H1 (cell line): Measurements from ENCODE around the gene TMEM255B. TPM values are rescaled to one million over a fixed set of nuclear protein-coding genes. Genes with fewer than 3 reads are reported as not detected.

ENCODE experiments used
- CTCF ChIA-PET: fragments of 300-600 bp; sonication (Branson Sonifier 250); formaldehyde crosslinking; loops from one replicate; lab custom pipeline; 2021; ENCODE audit not compliant: partially characterized antibody; lab: Charles Lee
- POLR2A ChIA-PET: fragments of 300-600 bp; sonication (Branson Sonifier 250); formaldehyde crosslinking; loops from one replicate; lab custom pipeline; 2021; ENCODE audit warnings: inconsistent platforms; ENCODE audit not compliant: partially characterized antibody; lab: Charles Lee
- DNase-seq, 2 experiments: peaks; one replicate each; pipeline versions ENCODE4 v3.0.0 to v3.0.0-alpha.2; 2010 to 2022; ENCODE audit warnings: low spot score in 2 of 2, low read depth in 1 of 2, mixed read lengths in 1 of 2
- FAIRE-seq: peaks from 2 replicates; lab custom pipeline; 2011; peaks lifted over from hg19 to GRCh38; lab: Jason Lieb, UNC
- H2AFZ ChIP-seq: 2 replicates; pipeline ENCODE4 v1.8.1; 2012; ENCODE audit warnings: low read length, inconsistent platforms
- H2AK5ac ChIP-seq: 2 replicates; pipeline ENCODE4 v1.6.1; 2013; ENCODE audit warnings: low read depth, low read length
- H2BK120ac ChIP-seq: replicated peaks from 2 replicates; pipeline ENCODE3; 2013; ENCODE audit warnings: low read depth, low read length, inconsistent platforms
- H2BK12ac ChIP-seq: 2 replicates; pipeline ENCODE4 v1.6.1; 2013; ENCODE audit warnings: low read depth, low read length
- H2BK15ac ChIP-seq: 2 replicates; pipeline ENCODE4 v1.6.1; 2013; ENCODE audit warnings: low read length
- H2BK20ac ChIP-seq: 2 replicates; pipeline ENCODE4 v1.6.1; 2013; ENCODE audit warnings: low read length
- H2BK5ac ChIP-seq: 2 replicates; pipeline ENCODE4 v1.6.1; 2013; ENCODE audit warnings: low read depth, low read length
- H3K14ac ChIP-seq: 2 replicates; pipeline ENCODE4 v1.6.1; 2013; ENCODE audit warnings: inconsistent platforms; ENCODE audit not compliant: insufficient read length
- H3K18ac ChIP-seq: 2 replicates; pipeline ENCODE4 v1.6.1; 2013; ENCODE audit warnings: low read length; ENCODE audit errors: extremely low read depth
- H3K23ac ChIP-seq: 2 replicates; pipeline ENCODE4 v1.6.1; 2013; ENCODE audit warnings: inconsistent platforms; ENCODE audit not compliant: insufficient read length
- H3K23me2 ChIP-seq: 2 replicates; pipeline ENCODE4 v1.6.1; 2013; ENCODE audit warnings: low read depth, low read length
- H3K27ac ChIP-seq: 2 replicates; pipeline ENCODE4 v1.6.1; 2011; ENCODE audit warnings: low read depth, low read length, inconsistent platforms
- H3K27me3 ChIP-seq, 4 experiments: replicated peaks in 1 of 4; 1 replicate in 1 of 4; 2 replicates in 3 of 4; pipeline versions ENCODE4 v1.6.1 to v1.8.1; 2011 to 2013; ENCODE audit warnings: low read length in 3 of 4, mild to moderate bottlenecking in 3 of 4, inconsistent platforms in 2 of 4, mixed read lengths in 2 of 4, moderate library complexity in 1 of 4; ENCODE audit not compliant: control insufficient read depth in 3 of 4, insufficient read depth in 3 of 4; ENCODE audit errors: extremely low read depth in 1 of 4
- H3K36me3 ChIP-seq, 4 experiments: 2 replicates each; pipeline versions ENCODE4 v1.6.1 to v1.8.1; 2011 to 2013; ENCODE audit warnings: mild to moderate bottlenecking in 4 of 4, low read length in 3 of 4, moderate library complexity in 2 of 4, control low read depth in 1 of 4, inconsistent platforms in 1 of 4; ENCODE audit not compliant: insufficient read depth in 4 of 4, control insufficient read depth in 2 of 4
- H3K4ac ChIP-seq: replicated peaks from 2 replicates; pipeline ENCODE3; 2013; ENCODE audit warnings: low read length, low read depth, mixed read lengths, inconsistent platforms; ENCODE audit not compliant: insufficient read length
- H3K4me1 ChIP-seq, 4 experiments: replicated peaks in 1 of 4; 1 replicate in 1 of 4; 2 replicates in 3 of 4; pipeline versions ENCODE4 v1.6.1 to v1.8.1; 2011 to 2013; ENCODE audit warnings: low read length in 3 of 4, inconsistent platforms in 2 of 4, mixed read lengths in 1 of 4; ENCODE audit not compliant: insufficient read depth in 4 of 4, control insufficient read depth in 3 of 4
- H3K4me2 ChIP-seq, 2 experiments: 2 replicates each; pipeline versions ENCODE4 v1.6.1 to v1.8.1; 2011 to 2013; ENCODE audit warnings: low read depth in 2 of 2, low read length in 2 of 2, control low read depth in 1 of 2, inconsistent platforms in 1 of 2, mild to moderate bottlenecking in 1 of 2; ENCODE audit not compliant: insufficient read depth in 1 of 2
- H3K4me3 ChIP-seq, 4 experiments: fragments of 200-600, 300-600 bp in 1 of 4; sonication (generic), shearing (Covaris generic), sonication (Bioruptor Twin) in 1 of 4; 2 replicates each; pipeline versions ENCODE4 v1.5.1 to v1.8.1; 2011 to 2016; ENCODE audit warnings: low read length in 4 of 4, low read depth in 3 of 4, control low read depth in 2 of 4, inconsistent platforms in 2 of 4, mild to moderate bottlenecking in 2 of 4, mixed read lengths in 1 of 4, moderate library complexity in 1 of 4; ENCODE audit not compliant: insufficient read depth in 2 of 4; ENCODE audit errors: extremely low read depth in 1 of 4
- H3K56ac ChIP-seq: replicated peaks from 2 replicates; pipeline ENCODE3; 2013; ENCODE audit warnings: low read depth, mild to moderate bottlenecking, mixed read lengths, low read length, inconsistent platforms; ENCODE audit not compliant: insufficient read length
- H3K79me1 ChIP-seq: 2 replicates; pipeline ENCODE4 v1.6.1; 2013; ENCODE audit warnings: low read depth, low read length, control low read depth
- H3K79me2 ChIP-seq, 2 experiments: 2 replicates each; pipeline versions ENCODE4 v1.6.1 to v1.8.1; 2012 to 2013; ENCODE audit warnings: low read length in 2 of 2, mild to moderate bottlenecking in 2 of 2, inconsistent platforms in 1 of 2; ENCODE audit not compliant: insufficient read depth in 2 of 2, control insufficient read depth in 1 of 2
- H3K9ac ChIP-seq, 4 experiments: replicated peaks in 1 of 4; 1 replicate in 1 of 4; 2 replicates in 3 of 4; pipeline versions ENCODE4 v1.6.1 to v1.8.1; 2011 to 2013; ENCODE audit warnings: low read depth in 3 of 4, low read length in 3 of 4, control low read depth in 2 of 4, mild to moderate bottlenecking in 2 of 4, moderate library complexity in 2 of 4, inconsistent platforms in 1 of 4; ENCODE audit errors: extremely low read depth in 1 of 4
- H3K9me3 ChIP-seq, 2 experiments: 2 replicates each; pipeline versions ENCODE4 v1.6.1 to v1.8.1; 2012 to 2013; ENCODE audit warnings: mild to moderate bottlenecking in 2 of 2, moderate library complexity in 2 of 2, control low read depth in 1 of 2, inconsistent platforms in 1 of 2, low read depth in 1 of 2, low read length in 1 of 2, mixed read lengths in 1 of 2; ENCODE audit not compliant: insufficient read depth in 2 of 2
- H4K20me1 ChIP-seq, 2 experiments: replicated peaks in 1 of 2; 2 replicates each; pipeline versions ENCODE3 to v1.8.1; 2011 to 2013; ENCODE audit warnings: inconsistent platforms in 2 of 2, low read length in 2 of 2, mild to moderate bottlenecking in 1 of 2; ENCODE audit not compliant: insufficient read depth in 2 of 2, control insufficient read depth in 1 of 2
- H4K5ac ChIP-seq: 2 replicates; pipeline ENCODE4 v1.6.1; 2013; ENCODE audit warnings: low read length, low read depth, mixed read lengths, inconsistent platforms; ENCODE audit not compliant: insufficient read length
- H4K8ac ChIP-seq: 2 replicates; pipeline ENCODE4 v1.8.0; 2013; ENCODE audit warnings: mild to moderate bottlenecking, moderate library complexity, low read length, inconsistent platforms; ENCODE audit not compliant: insufficient read depth; ENCODE audit errors: extremely low read depth
- H4K91ac ChIP-seq: replicated peaks from 2 replicates; pipeline ENCODE3; 2013; ENCODE audit warnings: low read length, mixed read lengths, inconsistent platforms; ENCODE audit not compliant: insufficient read length
- BRCA1 ChIP-seq: IDR thresholded peaks from 2 replicates; pipeline ENCODE4 v1.6.1; 2012; ENCODE audit warnings: low read depth, low read length, improper control_type of control experiment
- CBX8 ChIP-seq: fragments of 300-800, 300-1000 bp; sonication (generic); IDR thresholded peaks from 2 replicates; pipeline ENCODE4 v1.7.1; 2016; ENCODE audit warnings: low read depth, low read length, borderline replicate concordance
- EP300 ChIP-seq, 2 experiments: IDR thresholded peaks; 1 replicate in 1 of 2; 2 replicates in 1 of 2; pipeline ENCODE4 v1.6.1; 2011 to 2012; ENCODE audit warnings: low read depth in 2 of 2, low read length in 2 of 2, mild to moderate bottlenecking in 2 of 2, borderline replicate concordance in 1 of 2, inconsistent platforms in 1 of 2, moderate library complexity in 1 of 2
- NRF1 ChIP-seq: IDR thresholded peaks from 2 replicates; pipeline ENCODE4 v1.6.1; 2011; ENCODE audit warnings: mild to moderate bottlenecking, low read depth, low read length, improper control_type of control experiment
- SAP30 ChIP-seq: fragments of 300-600 bp; sonication (generic); IDR thresholded peaks from 2 replicates; pipeline ENCODE4 v1.7.1; 2012; ENCODE audit warnings: low read length, moderate library complexity, mild to moderate bottlenecking, inconsistent platforms; ENCODE audit not compliant: insufficient read depth, insufficient replicate concordance
- SIN3A ChIP-seq, 2 experiments: IDR thresholded peaks in 1 of 2; conservative IDR thresholded peaks in 1 of 2; 2 replicates each; pipeline ENCODE4 v1.6.1; 2011 to 2012; ENCODE audit warnings: low read length in 2 of 2, improper control_type of control experiment in 1 of 2, low read depth in 1 of 2, mild to moderate bottlenecking in 1 of 2
- SRF ChIP-seq: IDR thresholded peaks from 2 replicates; pipeline ENCODE4 v1.6.1; 2011; ENCODE audit warnings: mild to moderate bottlenecking, low read depth, low read length, moderate library complexity
- TBP ChIP-seq: IDR thresholded peaks from 2 replicates; pipeline ENCODE4 v1.6.1; 2011; ENCODE audit warnings: low read depth, low read length, improper control_type of control experiment
- TCF12 ChIP-seq: IDR thresholded peaks from 2 replicates; pipeline ENCODE4 v1.6.1; 2011; ENCODE audit warnings: low read depth, mild to moderate bottlenecking, low read length
- WGBS, 2 experiments: shearing (Covaris generic) in 1 of 2; methylation state at CpG; one replicate each; pipeline versions ENCODE4 v1.1.6 to v1.1.7; 2013 to 2015; ENCODE audit warnings: low lambda C conversion rate in 2 of 2, mixed read lengths in 2 of 2, inconsistent platforms in 1 of 2, low coverage in 1 of 2, missing lambda C conversion rate in 1 of 2; ENCODE audit not compliant: insufficient replicate concordance in 2 of 2, insufficient coverage in 1 of 2, insufficient read length in 1 of 2; ENCODE audit errors: extremely low coverage in 1 of 2, missing lambda C conversion rate in 1 of 2; 5-methylcytosine and 5-hydroxymethylcytosine counted together
- polyA plus RNA-seq, 7 experiments: library from polyadenylated mRNA; depleted of rRNA in 3 of 7; stranded (reverse) in 5 of 7; unstranded in 2 of 7; fragments of >200 nt in 5 of 7; fragments of 200-250 nt in 2 of 7; gene quantifications; 1 replicate in 5 of 7; 2 replicates in 1 of 7; 4 replicates in 1 of 7; pipeline versions ENCODE4 v1.2.1 to v1.2.3, GENCODE V29; 2011 to 2013; ENCODE audit warnings: missing spikeins in 2 of 7, mixed read lengths in 2 of 7
- total RNA-seq: library from RNA; stranded (reverse); fragmentation: NEBNext Ultra II Directional; extraction: Animal tissue kit (Norgen Biotek cat#: 25700); gene quantifications from 2 replicates; pipeline ENCODE4 v1.2.1, GENCODE V29; 2021

TMEM255B gene
- total and polyA plus RNA-seq, 2 of the 8 experiments (the other 6 are each of a cell fraction or from before 2014, with no cell fraction given), result 3.4 to 4.4 TPM

DNA sequence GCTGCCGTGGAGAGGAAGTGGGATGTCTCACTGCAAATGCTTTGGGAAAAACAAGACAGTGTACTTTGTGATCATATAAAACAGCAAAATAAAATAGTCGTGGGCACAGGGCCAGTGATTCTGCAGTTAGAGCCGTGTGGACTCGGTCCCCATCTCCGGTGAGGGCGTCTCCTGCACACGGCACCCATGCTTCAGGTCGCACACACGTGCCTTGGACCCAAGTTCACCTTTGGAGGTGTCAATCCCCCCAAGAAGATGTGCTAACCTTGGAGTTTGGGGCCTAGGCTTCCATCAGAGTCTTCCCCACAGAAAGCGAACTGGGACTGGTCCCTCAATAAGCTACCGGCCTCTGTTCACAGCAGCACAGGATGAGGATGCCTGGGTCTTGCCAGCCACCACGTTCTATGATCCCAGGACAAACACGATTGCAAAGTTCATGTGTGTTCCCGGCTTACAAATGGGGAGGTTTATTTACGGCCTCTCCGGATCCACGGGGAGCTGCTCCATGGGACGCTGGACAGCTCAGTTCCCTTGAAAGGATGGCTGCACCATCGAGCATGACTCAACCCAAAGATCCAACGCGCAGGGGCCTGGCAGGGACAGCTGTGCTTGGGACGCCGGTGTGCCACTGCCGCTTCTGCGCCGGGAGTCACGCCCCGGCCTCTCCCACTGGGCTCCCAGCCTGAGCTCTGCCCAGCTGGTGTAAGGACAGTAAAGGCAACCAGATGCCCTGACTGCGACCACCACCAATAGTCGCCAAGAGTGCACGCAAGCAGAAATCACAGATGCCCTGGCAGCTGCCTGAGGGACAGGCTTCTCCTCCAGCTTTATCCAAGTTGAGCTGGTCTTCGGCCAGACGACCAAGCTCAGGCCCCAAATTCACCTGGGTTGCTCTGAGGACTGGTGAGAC lies 96.2 kb downstream of the TMEM255B start:
- no peak for FAIRE-seq
- TF ChIP-seq TCF12 (no peak), SAP30 (no peak), NRF1 (no peak), CBX8 (no peak), SIN3A (conservative IDR thresholded peaks at IDR 0.05 in 1 of 2, IDR thresholded peaks at IDR 0.05 in 1 of 2; ENCODE audit: low read depth in 1 of 2, low read length in 2 of 2) (no peak), BRCA1 (no peak), SRF (no peak), TBP (no peak), EP300 (IDR thresholded peaks at IDR 0.05; ENCODE audit: borderline replicate concordance in 1 of 2, low read depth in 2 of 2, low read length in 2 of 2) (no peak)

More for the DNA sequence above, 96.2 kb downstream of the TMEM255B start:
- Histone ChIP-seq H2AK5ac (no peak overlapping the region), H4K5ac (no peak overlapping the region), H3K27ac (no peak overlapping the region), H3K27me3 (no peaks in the 10 kb centered on the region), H3K4me1 (peaks cover 6 to 25% (median 13%) of the 10 kb centered on the region in 4 experiments), H3K36me3 (no peaks in the 10 kb centered on the region; a peak in 2 of 8 replicates), H3K79me2 (peaks cover 10 to 36% of the 10 kb centered on the region in 2 experiments), H3K4me2 (no peak overlapping the region), H3K9me3 (0 out of 4 replicates have a peak, but pooled peaks cover 0 to 2% of the 10 kb centered on the region in 2 experiments), H3K79me1 (peaks cover 6% of the 10 kb centered on the region), H2BK20ac (no peak overlapping the region), H2BK5ac (no peak overlapping the region; the same call in 1 of the 2 replicates), H2AFZ (no peak overlapping the region), H3K56ac (no peak overlapping the region), H3K23ac (no peak overlapping the region), H3K18ac (no peak overlapping the region; the same call in 1 of the 2 replicates), H2BK120ac (no peak overlapping the region), H2BK12ac (peak overlapping the region; percentile 27; the same call in 1 of the 2 replicates), H3K4me3 (no peak overlapping the region), H2BK15ac (no peak overlapping the region; the same call in 1 of the 2 replicates), H3K23me2 (peaks cover 7% of the 10 kb centered on the region), H3K4ac (no peak overlapping the region), H3K9ac (no peak overlapping the region), H3K14ac (no peak overlapping the region), H4K8ac (no peak overlapping the region), H4K91ac (no peak overlapping the region), H4K20me1 (peaks cover 0 to 15% of the 10 kb centered on the region in 2 experiments)
- DNase-seq, result peak in 1 of 2 experiments; percentile 40
- 88% methylated on average over 33 of the region's 33 CpGs; no CpG with 5 or more reads in 1 of the 2 experiments for WGBS, 2 experiments
- ChIA-PET CTCF (interaction anchor here (0.6 to 2.1 kb wide), 5 partner anchors 10 to 238 kb away, joined by 3 to 6 read pairs (median 3); no protein-coding TSS in a partner anchor), POLR2A (interaction anchor here (0.5 to 1.8 kb wide), 4 partner anchors 11 to 426 kb away, joined by 3 to 5 read pairs (median 4); partner anchors contain the start of gene UPF3A)
